GM19043 (cell line): ENCODE measurements around the gene HNRNPR.
"Not testable (repeated sequence)": the region's sequence is repeated elsewhere in the genome, so short reads cannot be mapped to it uniquely, and the experiment has no call there.

Experiments
- ATAC-seq: cut with Tn5 transposase; IDR thresholded peaks from one replicate; pipeline ENCODE4 v1.9.1; 2021; ENCODE audit warnings: low read depth; ENCODE audit not compliant: unreplicated experiment

The HNRNPR gene

DNA sequence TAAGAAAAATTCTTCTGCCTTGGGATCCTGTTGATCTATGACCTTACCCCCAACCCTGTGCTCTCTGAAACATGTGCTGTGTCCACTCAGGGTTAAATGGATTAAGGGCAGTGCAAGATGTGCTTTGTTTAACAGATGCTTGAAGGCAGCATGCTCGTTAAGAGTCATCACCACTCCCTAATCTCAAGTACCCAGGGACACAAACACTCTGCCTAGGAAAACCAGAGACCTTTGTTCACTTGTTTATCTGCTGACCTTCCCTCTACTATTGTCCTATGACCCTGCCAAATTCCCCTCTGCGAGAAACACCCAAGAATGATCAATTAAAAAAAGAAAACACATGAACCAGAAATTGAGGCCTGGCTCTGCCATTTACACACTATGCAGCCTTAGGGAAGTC, 86.0 kb downstream of the HNRNPR start:
- not testable (repeated sequence) for ATAC-seq

DNA sequence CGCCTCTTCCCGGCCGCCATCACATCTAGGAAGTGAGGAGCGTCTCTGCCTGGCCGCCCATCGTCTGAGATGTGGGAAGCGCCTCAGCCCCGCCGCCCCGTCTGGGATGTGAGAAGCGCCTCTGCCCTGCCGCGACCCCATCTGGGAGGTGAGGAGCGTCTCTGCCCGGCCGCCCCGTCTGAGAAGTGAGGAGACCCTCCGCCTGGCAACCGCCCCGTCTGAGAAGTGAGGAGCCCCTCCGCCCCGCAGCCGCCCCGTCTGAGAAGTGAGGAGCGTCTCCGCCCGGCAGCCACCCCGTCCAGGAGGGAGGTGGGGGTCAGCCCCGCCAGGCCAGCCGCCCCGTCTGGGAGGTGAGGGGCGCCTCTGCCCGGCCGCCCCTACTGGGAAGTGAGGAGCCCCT, 86.7 kb downstream of the HNRNPR start:
- not testable (repeated sequence) for ATAC-seq
